Suppressor macrophage (primary cell): Measurements from ENCODE around the gene IDI2.

ENCODE experiments used
- DNase-seq, 4 experiments: peaks; one replicate each; pipeline ENCODE4 v3.0.0-alpha.2; 2020 to 2022

The IDI2 gene

DNA sequence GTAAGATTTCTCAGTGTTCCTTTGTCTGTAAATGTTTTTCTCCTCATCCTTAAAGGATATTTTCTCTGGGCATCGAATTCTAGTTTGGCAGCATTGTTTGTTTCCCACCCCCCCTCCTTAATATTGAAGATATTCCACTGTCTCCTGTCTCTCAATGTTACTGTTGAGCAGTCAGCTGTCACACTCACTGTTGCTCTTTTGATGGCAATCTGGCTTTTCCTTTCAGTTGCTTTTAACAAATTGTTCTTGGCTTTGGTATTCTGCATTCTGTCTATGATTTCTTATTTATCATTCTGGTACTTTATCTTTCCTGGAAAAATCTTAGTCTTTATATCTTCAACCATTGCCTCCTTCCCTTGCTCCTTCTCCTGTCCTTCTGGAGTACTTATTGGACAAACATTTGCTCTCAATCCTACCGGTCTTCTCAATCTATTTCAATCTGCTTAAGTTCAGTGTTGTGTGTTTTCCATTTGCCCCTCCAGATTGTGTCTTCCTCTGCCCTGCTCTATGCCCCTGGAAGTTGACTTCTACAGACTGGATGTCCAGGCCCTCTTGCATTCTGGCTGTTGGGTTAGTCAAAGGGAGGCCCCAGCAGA is 46.7 kb downstream of the IDI2 start:
- no peak for DNase-seq

DNA sequence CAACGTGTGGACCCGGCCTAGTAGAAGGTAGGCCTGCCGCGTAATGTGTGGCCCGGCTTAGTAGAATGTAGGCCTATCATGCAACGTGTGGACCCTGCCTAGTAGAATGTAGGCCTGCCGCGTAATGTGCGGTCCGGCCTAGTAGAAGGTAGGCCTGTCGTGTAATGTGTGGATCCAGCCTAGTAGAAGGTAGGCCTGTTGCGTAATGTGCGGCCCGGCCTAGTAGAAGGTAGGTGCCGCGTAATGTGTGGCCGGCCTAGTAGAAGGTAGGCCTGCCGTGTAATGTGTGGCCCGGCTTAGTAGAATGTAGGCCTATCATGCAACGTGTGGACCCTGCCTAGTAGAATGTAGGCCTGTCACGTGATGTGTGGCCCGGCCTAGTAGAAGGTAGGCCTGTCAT is 49.3 kb downstream of the IDI2 start:
- no peak for DNase-seq

DNA sequence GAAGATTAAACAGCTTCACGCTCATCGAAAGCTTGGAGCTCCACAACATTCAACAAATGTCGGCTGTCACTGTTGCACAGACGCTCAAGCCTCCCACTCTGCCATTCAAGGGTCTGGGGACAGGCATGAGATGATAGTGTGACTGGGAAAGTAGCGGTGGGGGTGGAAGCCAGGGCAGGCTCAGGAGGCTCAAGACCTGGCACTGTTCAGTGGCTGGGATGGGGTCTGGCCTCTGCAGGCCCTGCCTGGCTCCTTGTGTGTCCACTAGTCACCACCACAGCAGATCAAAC is 50.9 kb downstream of the IDI2 start:
- no peak for DNase-seq

DNA sequence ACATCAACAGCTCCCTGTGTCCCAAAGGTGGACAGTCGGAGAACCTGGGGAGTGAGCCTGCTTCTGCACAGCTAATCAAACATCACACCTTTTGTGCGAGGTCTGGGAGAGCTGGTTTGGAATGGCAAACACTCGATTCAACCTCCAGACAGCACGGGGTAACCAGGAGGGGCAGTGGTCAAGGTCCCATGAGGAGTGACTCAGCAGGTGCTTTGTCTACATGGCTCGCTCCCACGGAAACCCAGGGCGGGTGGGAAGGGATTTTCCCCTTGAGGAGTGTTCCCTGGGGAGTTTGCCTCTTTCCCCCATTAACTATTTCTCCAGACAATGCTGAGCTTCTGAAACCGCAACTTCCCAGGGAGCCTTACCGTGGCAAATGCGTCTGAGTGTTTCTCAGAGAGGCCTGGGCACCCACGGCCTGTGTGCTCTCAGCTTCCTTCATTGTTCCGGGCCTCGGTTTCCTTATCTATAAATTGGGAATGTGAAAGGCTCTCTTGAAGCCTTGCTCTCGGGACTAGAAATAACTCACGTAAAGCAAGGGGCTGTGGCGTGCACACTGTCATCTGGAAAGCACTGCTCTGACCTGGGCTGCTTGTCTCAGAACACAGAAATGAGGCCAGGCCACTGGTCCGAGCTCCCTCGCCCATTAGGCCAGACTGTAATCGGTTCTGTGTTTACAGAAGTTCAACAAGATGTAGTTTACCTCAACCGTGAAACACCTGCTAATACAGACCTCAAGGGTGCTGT is 51.4 kb downstream of the IDI2 start:
- DNase-seq, result peak in 3 of 4 experiments; percentile 10 to 43 (median 13)

DNA sequence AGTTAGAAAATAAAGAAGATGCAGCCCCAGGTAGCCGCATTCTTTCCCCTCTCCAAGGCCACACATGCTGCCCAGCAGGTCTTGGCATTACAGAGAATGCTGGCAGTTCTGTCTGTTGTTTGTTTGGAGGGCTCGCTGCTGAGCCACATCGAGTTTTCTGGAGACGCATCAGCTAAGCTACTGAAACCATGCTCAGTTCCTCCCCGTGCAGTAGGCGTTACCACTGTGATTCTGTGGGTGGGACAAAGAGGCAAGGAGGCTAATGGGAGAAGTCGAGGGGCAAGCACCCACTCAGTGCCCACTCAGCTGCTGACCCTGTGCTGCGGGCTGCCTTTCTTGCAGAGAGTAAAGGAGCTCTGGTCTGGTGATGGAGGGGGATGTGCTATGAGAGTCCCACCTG is 52.9 kb downstream of the IDI2 start:
- DNase-seq, result no peak

DNA sequence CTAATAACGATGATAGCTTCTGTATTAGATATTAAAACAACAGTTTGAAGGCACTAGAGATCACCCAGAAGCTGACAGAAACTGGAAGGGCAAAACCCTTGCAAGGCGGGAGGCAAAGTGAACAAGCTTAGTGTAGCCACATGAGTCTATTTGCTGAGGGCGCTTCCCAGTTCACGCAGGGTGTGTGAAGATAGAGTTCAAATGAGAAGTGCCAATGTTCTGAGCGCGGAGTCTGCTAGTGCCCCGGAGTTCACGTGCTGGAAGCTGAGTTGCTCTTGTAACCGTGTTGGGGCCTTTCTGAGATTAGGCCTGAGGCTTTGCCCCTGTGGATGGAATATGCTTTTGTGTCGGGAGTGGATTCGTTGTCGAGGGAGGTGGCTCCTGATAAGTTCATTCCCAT is 54.0 kb downstream of the IDI2 start:
- DNase-seq, result peak in 2 of 4 experiments; percentile 10 to 31

DNA sequence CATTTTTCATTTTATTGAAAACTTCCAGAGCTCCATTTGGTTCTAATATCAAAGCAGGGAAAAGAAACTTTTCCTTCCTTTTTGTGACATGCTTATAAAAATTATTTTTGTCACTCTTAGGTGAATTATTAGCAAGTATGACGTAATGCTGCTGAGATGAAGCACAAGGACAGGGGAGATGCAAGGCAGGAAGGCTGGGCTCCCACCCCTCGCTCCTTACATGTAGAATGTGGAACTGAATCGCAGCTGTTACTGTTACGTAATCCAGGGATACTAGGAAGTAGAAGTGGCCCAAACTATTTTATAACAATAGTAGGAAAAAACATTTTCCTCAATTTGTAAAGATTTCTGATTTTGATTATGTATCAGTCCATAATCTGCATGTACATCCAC is 54.5 kb downstream of the IDI2 start:
- DNase-seq, result peak; percentile 72 to 86 (median 82)

DNA sequence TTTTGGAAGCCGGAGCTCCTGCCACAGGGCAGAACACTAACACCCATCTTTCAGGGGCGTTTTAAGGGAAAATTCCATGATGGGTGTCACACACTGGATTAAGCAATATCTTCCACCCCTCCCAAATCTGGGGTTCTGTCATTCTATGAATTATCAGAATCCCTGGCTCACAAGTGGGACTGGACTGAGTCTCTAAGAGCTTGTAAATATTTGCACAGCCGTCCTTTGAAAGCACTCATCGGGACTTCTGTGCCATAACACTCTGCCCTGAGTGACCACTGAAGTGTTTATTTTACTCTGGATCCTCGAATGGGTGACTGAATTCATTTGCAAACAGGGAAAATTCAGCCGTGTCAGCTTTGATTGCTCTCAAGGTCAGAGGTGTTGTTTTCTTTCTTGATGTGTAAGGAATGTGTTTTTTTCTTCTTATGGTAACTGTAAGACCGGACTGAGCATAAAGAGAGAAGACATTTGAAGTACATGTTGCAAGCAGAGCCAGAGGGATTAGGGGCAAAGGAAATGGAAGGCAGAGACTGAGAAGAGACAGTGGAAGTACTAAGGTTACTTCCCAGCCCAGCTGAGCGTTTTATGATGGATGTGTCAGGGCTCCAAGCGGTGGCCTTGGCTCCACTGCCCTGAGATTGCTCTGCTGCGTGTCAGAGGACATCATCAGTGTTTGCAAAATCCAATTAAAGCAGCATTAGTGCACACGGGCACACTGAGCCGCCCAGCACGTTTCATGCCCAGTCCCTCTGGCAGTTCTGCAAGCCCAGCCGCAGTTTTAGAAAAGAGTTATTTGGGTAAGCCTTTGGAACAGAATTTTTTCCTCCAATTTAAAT is 55.1 kb downstream of the IDI2 start:
- peak in 1 of 4 experiments; percentile 10 for DNase-seq

DNA sequence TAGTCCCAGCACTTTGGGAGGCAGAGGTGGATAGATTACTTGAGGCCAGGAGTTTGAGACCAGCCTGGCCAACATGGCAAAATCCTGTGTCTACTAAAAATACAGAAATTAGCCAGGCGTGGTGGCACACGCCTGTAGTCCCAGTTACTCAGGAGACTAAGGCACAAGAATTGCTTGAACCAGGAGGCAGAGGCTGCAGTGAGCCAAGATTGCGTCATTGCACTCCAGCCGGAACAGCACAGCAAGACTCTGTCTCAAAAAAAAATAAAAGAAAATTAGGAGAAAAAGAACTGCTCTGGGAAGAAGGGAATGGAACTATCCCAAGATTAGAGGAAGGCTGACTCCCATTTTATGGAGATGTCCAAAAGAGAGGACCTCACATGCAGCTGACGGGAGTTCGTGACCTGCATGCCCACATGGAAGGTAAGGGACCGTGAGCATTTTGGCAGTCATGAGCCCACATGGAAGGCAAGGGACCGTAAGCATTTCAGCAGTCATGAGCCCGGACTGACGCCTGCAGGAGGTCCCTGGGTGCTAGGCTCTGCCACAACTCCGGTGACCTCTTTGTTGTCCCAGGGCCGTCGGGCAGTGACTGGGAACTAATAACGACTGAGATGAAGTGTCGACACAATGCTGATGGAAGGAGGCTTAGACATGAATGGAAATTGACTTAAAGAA is 56.0 kb downstream of the IDI2 start:
- no peak for DNase-seq
